Tracheal epithelial cell (primary cell): ENCODE results near the gene EXOC6B. TPM values are rescaled to one million over a fixed set of nuclear protein-coding genes. Genes with fewer than 3 reads are reported as not detected.

ENCODE experiments used
- total RNA-seq: library from RNA; depleted of rRNA; stranded (reverse); fragments of >200 nt; gene quantifications from 2 replicates; pipeline ENCODE4 v1.2.1, GENCODE V29; 2014

Gene EXOC6B
- 22.9 and 45.8 TPM in 2 replicates for total RNA-seq

GRCh38 chr2:72825257-72826155 is at the start of gene EXOC6B:
TSS of gene EXOC6B (minus strand) at chr2:72826033.

GRCh38 chr2:72147303-72147971 is 678.4 kb downstream of the EXOC6B start, which contains the start of gene CYP26B1:
TSS of gene CYP26B1 (minus strand) at chr2:72147862. CDS start at chr2:72147834, 28 bp downstream.

Other genes with a start within 250 kb of the EXOC6B start
- gene SPR, start 61.4 kb upstream of the EXOC6B start, total RNA-seq, result 23.4 and 38.8 TPM in 2 replicates
- under 0.01 TPM in 1 of 2 replicates, not detected in the other for gene EMX1, start 91.5 kb upstream of the EXOC6B start, total RNA-seq
- 7.5 and 8.7 TPM in 2 replicates for gene SFXN5, start 245.7 kb upstream of the EXOC6B start, total RNA-seq